Neural crest cell (in vitro differentiated cells): ENCODE results near the gene SHB. TPM values are rescaled to one million over a fixed set of nuclear protein-coding genes. Genes with fewer than 3 reads are reported as not detected.

ENCODE experiments used
- DNase-seq: peaks from one replicate; pipeline ENCODE4 v3.0.0; 2021; ENCODE audit warnings: low read depth, mixed read lengths, low spot score
- H3K27ac Mint-ChIP-seq: one replicate; pipeline ENCODE4 v1.8.0; 2021; ENCODE audit warnings: mild to moderate bottlenecking, mixed read lengths; ENCODE audit not compliant: unreplicated experiment
- H3K27me3 Mint-ChIP-seq: 2 replicates; pipeline ENCODE4 v1.8.0; 2021; ENCODE audit warnings: low read depth, mild to moderate bottlenecking, mixed read lengths
- H3K36me3 Mint-ChIP-seq: 2 replicates; pipeline ENCODE4 v1.8.0; 2021; ENCODE audit warnings: low read depth, mild to moderate bottlenecking, mixed read lengths
- H3K4me1 Mint-ChIP-seq: 2 replicates; pipeline ENCODE4 v1.8.0; 2021; ENCODE audit warnings: mixed read lengths
- H3K4me3 Mint-ChIP-seq: one replicate; pipeline ENCODE4 v1.8.0; 2021; ENCODE audit warnings: mild to moderate bottlenecking, mixed read lengths
- H3K9me3 Mint-ChIP-seq: 2 replicates; pipeline ENCODE4 v1.8.0; 2021; ENCODE audit warnings: mixed read lengths
- CTCF ChIP-seq: fragments of 200-600 bp; sonication (generic); conservative IDR thresholded peaks from 2 replicates; pipeline ENCODE4 v1.5.0; 2021; ENCODE audit warnings: antibody characterized with exemption, mild to moderate bottlenecking
- total RNA-seq: library from RNA; stranded (reverse); gene quantifications from 2 replicates; pipeline ENCODE4 v1.2.1, GENCODE V29; 2021

SHB gene
- total RNA-seq, 1 donor from 2014 or later, result 4.6 TPM

GRCh38 chr9:38018241-38018957 lies 50.6 kb downstream of the SHB start:
- H3K9me3 Mint-ChIP-seq, result no peaks in the 10 kb centered on the region
- H3K4me3 Mint-ChIP-seq, result no peak overlapping the region
- no peak for TF ChIP-seq CTCF
- no peaks in the 10 kb centered on the region for H3K27me3 Mint-ChIP-seq
- no peaks in the 10 kb centered on the region for H3K36me3 Mint-ChIP-seq
- H3K4me1 Mint-ChIP-seq, result peaks cover 73% of the 10 kb centered on the region
- H3K27ac Mint-ChIP-seq, result peak overlapping the region; percentile 29
- DNase-seq, result no peak

GRCh38 chr9:38017885-38018186 lies 51.2 kb downstream of the SHB start:
- no peak for DNase-seq
- peaks cover 69% of the 10 kb centered on the region for H3K4me1 Mint-ChIP-seq
- H3K27me3 Mint-ChIP-seq, result no peaks in the 10 kb centered on the region
- H3K9me3 Mint-ChIP-seq, result no peaks in the 10 kb centered on the region
- no peak for TF ChIP-seq CTCF
- H3K36me3 Mint-ChIP-seq, result no peaks in the 10 kb centered on the region
- no peak overlapping the region for H3K27ac Mint-ChIP-seq
- H3K4me3 Mint-ChIP-seq, result no peak overlapping the region

GRCh38 chr9:38017149-38017884 lies 51.7 kb downstream of the SHB start:
- no peaks in the 10 kb centered on the region for H3K27me3 Mint-ChIP-seq
- no peak overlapping the region for H3K27ac Mint-ChIP-seq
- peak; percentile 49 for TF ChIP-seq CTCF
- H3K4me1 Mint-ChIP-seq, result peaks cover 66% of the 10 kb centered on the region
- no peaks in the 10 kb centered on the region for H3K9me3 Mint-ChIP-seq
- DNase-seq, result peak; percentile 43
- no peaks in the 10 kb centered on the region for H3K36me3 Mint-ChIP-seq
- H3K4me3 Mint-ChIP-seq, result no peak overlapping the region

- H3K4me1 Mint-ChIP-seq, result peaks cover 59% of the 10 kb centered on the region
- TF ChIP-seq CTCF, result no peak
- H3K27me3 Mint-ChIP-seq, result no peaks in the 10 kb centered on the region
- no peaks in the 10 kb centered on the region for H3K36me3 Mint-ChIP-seq
- H3K9me3 Mint-ChIP-seq, result no peaks in the 10 kb centered on the region
- H3K4me3 Mint-ChIP-seq, result no peak overlapping the region
- peak overlapping the region; percentile 58 for H3K27ac Mint-ChIP-seq
- no peak for DNase-seq
Observed at GRCh38 chr9:38016375-38017135, 52.5 kb downstream of the SHB start.

- H3K9me3 Mint-ChIP-seq, result no peaks in the 10 kb centered on the region
- no peak overlapping the region for H3K4me3 Mint-ChIP-seq
- H3K4me1 Mint-ChIP-seq, result peaks cover 59% of the 10 kb centered on the region
- no peak for TF ChIP-seq CTCF
- no peak for DNase-seq
- no peak overlapping the region for H3K27ac Mint-ChIP-seq
- H3K27me3 Mint-ChIP-seq, result no peaks in the 10 kb centered on the region
- H3K36me3 Mint-ChIP-seq, result no peaks in the 10 kb centered on the region
Observed at GRCh38 chr9:38015906-38016305, 53.1 kb downstream of the SHB start.
